Muscle layer of colon (tissue), 2 donors: ENCODE measurements around the gene SRXN1.

Experiments
- H3K27ac ChIP-seq: one replicate; pipeline ENCODE4 v1.7.0; 2013; ENCODE audit warnings: low read depth, mild to moderate bottlenecking, low read length, moderate library complexity
- H3K27me3 ChIP-seq, 2 donors: one replicate each; pipeline ENCODE4 v1.7.0; 2013; ENCODE audit warnings: low read length in 2 of 2, mild to moderate bottlenecking in 2 of 2; ENCODE audit not compliant: insufficient read depth in 2 of 2, control insufficient read depth in 1 of 2
- H3K36me3 ChIP-seq: one replicate; pipeline ENCODE4 v1.7.0; 2013; ENCODE audit warnings: mild to moderate bottlenecking, low read length; ENCODE audit not compliant: insufficient read depth
- H3K4me1 ChIP-seq: one replicate; pipeline ENCODE4 v1.7.0; 2013; ENCODE audit warnings: mild to moderate bottlenecking, low read length; ENCODE audit not compliant: insufficient read depth
- H3K4me3 ChIP-seq, 2 donors: one replicate each; pipeline ENCODE4 v1.7.0; 2013; ENCODE audit warnings: low read length in 2 of 2, low read depth in 1 of 2, mild to moderate bottlenecking in 1 of 2, moderate library complexity in 1 of 2
- H3K9ac ChIP-seq: one replicate; pipeline ENCODE4 v1.7.0; 2013; ENCODE audit warnings: low read length
- H3K9me3 ChIP-seq: one replicate; pipeline ENCODE4 v1.7.0; 2013; ENCODE audit warnings: mild to moderate bottlenecking, low read length
- donor health status: abdominal sarcoma.
- donor health status: Adenocarcinoma of cecum.

SRXN1 gene

DNA sequence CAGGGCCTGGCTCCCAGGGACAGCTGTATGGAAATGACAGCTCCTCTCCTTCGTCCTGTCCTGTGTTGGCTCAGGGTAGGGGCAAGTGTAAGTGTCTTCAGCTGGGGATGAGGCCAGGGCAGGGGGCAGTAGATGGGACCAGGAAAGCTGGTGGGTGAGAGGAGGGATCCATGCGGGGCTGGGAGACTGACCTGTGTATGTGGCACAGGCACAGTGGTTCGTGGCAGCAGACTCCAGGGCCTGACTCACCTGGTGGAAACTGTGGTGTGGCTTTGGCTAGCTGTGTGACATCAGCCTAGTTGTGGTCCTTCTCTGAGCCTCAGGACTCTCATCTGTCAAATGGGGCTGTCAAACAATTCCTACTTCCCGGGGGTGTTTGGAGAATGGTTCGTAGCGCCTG lies 36.3 kb upstream of the SRXN1 start:
- no peaks in the 10 kb centered on the region for H3K4me1 ChIP-seq
- peaks cover 0 to 12% of the 10 kb centered on the region in 2 donors for H3K27me3 ChIP-seq
- no peak overlapping the region for H3K9ac ChIP-seq
- no peaks in the 10 kb centered on the region for H3K36me3 ChIP-seq
- no peak overlapping the region for H3K27ac ChIP-seq
- H3K4me3 ChIP-seq = no peak overlapping the region
- no peaks in the 10 kb centered on the region for H3K9me3 ChIP-seq

GRCh38 chr20:688809-689212 lies 35.8 kb upstream of the SRXN1 start:
- Histone ChIP-seq H3K4me3 (no peak overlapping the region), H3K36me3 (no peaks in the 10 kb centered on the region), H3K9me3 (no peaks in the 10 kb centered on the region)

GRCh38 chr20:687468-688203 lies 34.6 kb upstream of the SRXN1 start:
- Histone ChIP-seq H3K4me1 (no peaks in the 10 kb centered on the region), H3K9me3 (no peaks in the 10 kb centered on the region), H3K9ac (no peak overlapping the region), H3K27ac (no peak overlapping the region), H3K4me3 (no peak overlapping the region), H3K36me3 (no peaks in the 10 kb centered on the region), H3K27me3 (peaks cover 0 to 13% of the 10 kb centered on the region in 2 donors)

More at GRCh38 chr20:688809-689212, 35.8 kb upstream of the SRXN1 start:
- Histone ChIP-seq H3K27me3 (peaks cover 0 to 12% of the 10 kb centered on the region in 2 donors), H3K4me1 (no peaks in the 10 kb centered on the region), H3K27ac (no peak overlapping the region), H3K9ac (no peak overlapping the region)

DNA sequence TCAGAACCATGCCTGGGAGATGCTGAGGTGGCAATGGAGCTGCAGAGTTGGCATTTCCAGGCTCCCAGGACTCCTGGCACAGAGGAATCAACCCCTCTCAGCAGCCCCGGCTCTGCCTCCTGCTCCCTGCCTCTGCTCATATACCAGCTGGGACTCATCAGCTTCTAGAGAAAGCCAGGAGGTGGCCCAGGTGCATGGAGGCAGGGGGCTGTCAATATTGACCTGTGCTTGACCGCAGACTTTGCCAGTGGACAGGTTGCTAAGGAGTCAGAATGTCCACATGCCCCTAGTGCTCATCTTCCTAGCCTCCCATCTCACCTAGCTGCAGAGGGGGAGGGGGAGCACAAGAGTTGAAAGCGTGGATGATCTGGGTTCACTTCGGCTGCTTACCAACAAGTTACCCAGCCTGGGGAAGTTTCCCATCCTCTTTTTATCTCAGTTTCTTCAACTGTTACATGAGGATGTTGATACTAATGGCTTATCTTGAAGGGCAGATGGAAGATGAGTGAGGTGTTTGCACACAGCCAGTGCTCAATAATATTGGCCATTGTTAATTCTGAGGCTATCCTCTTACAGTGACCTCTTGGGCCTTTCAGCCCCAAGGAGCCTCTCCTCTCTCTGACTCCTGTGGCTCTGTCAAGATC lies 31.8 kb upstream of the SRXN1 start:
- H3K9ac ChIP-seq = no peak overlapping the region
- peaks cover 0 to 25% of the 10 kb centered on the region in 2 donors for H3K27me3 ChIP-seq
- H3K9me3 ChIP-seq = no peaks in the 10 kb centered on the region
- no peak overlapping the region for H3K27ac ChIP-seq
- no peaks in the 10 kb centered on the region for H3K36me3 ChIP-seq
- H3K4me1 ChIP-seq = no peaks in the 10 kb centered on the region
- no peak overlapping the region for H3K4me3 ChIP-seq

DNA sequence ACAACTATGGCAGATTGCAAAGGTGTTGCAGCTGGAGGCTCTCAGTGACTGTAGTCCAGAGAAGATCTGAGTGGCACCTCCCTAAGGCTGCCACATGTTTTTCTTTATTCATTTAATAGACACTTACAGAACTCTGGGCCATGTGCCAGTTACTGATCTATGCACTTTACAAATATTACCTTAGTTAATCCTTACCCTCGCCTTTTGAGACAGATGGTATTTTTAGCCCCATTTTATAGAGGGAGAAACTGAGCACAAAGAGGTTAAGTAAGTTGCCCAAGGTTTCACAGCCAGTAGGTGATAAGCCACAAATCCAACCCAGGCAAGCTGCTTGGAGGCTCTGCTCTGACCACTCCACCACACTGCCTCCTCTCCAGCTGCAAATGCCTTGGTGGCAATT lies 29.1 kb upstream of the SRXN1 start:
- no peaks in the 10 kb centered on the region for H3K4me1 ChIP-seq
- no peak overlapping the region for H3K27ac ChIP-seq
- H3K4me3 ChIP-seq = no peak overlapping the region
- H3K36me3 ChIP-seq = no peaks in the 10 kb centered on the region
- peaks cover 0 to 32% of the 10 kb centered on the region in 2 donors for H3K27me3 ChIP-seq
- H3K9ac ChIP-seq = no peak overlapping the region
- no peaks in the 10 kb centered on the region for H3K9me3 ChIP-seq

- no peaks in the 10 kb centered on the region for H3K36me3 ChIP-seq
- no peaks in the 10 kb centered on the region for H3K9me3 ChIP-seq
- peaks cover 12% of the 10 kb centered on the region for H3K4me1 ChIP-seq
- H3K27me3 ChIP-seq = peaks cover 0 to 39% of the 10 kb centered on the region in 2 donors
- H3K27ac ChIP-seq = no peak overlapping the region
- no peak overlapping the region for H3K4me3 ChIP-seq
- H3K9ac ChIP-seq = no peak overlapping the region
These were observed 27.7 kb upstream of the SRXN1 start for GRCh38 chr20:680638-681187.

DNA sequence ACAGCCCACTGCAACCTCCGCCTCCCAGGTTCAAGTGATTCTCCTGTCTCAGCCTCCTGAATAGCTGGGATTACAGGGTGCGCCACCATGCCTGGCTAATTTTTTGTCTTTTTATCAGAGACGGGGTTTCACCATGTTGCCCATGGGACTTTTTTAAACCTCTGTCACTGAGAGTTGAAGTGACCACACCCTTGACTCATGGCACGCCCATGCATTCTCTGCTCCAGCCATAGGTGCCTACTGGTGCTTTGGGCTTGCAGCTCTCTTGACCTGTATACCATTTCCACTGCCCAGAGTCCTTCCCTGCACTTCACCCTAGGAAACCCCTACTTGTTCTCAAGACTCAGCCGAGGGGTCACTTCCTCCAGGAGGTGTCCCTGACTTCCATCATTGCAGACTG lies 25.0 kb upstream of the SRXN1 start:
- H3K9ac ChIP-seq = no peak overlapping the region
- no peaks in the 10 kb centered on the region for H3K36me3 ChIP-seq
- no peaks in the 10 kb centered on the region for H3K9me3 ChIP-seq
- H3K4me1 ChIP-seq = peaks cover 13% of the 10 kb centered on the region
- H3K27me3 ChIP-seq = peaks cover 21 to 62% of the 10 kb centered on the region in 2 donors
- H3K27ac ChIP-seq = no peak overlapping the region
- H3K4me3 ChIP-seq = no peak overlapping the region

DNA sequence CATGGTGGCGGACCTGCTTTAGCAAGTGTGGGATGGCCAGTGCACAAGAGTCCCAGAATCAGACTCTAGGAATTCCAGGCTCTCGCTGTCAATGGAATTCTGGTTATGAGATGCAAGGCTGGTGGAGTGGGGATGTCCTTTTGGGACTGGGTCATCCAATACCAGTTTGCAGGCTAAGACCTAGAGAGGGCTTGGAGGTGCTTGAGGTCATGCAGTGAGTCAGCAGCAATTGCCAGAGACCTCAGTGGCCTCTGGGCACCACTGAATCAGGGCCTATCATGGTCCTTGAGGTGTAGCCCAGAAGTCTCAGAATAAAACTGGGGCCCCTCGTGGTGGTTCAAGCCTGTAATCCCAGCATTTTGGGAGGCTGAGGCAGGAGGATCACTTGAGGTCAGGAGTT lies 24.0 kb upstream of the SRXN1 start:
- H3K9ac ChIP-seq = no peak overlapping the region
- no peaks in the 10 kb centered on the region for H3K9me3 ChIP-seq
- no peaks in the 10 kb centered on the region for H3K36me3 ChIP-seq
- peaks cover 13% of the 10 kb centered on the region for H3K4me1 ChIP-seq
- no peak overlapping the region for H3K27ac ChIP-seq
- H3K4me3 ChIP-seq = no peak overlapping the region
- peaks cover 25 to 64% of the 10 kb centered on the region in 2 donors for H3K27me3 ChIP-seq

- no peak overlapping the region for H3K4me3 ChIP-seq
- H3K9ac ChIP-seq = no peak overlapping the region
- no peaks in the 10 kb centered on the region for H3K9me3 ChIP-seq
- no peak overlapping the region for H3K27ac ChIP-seq
- H3K4me1 ChIP-seq = peaks cover 13% of the 10 kb centered on the region
- H3K27me3 ChIP-seq = peaks cover 30 to 67% of the 10 kb centered on the region in 2 donors
- H3K36me3 ChIP-seq = no peaks in the 10 kb centered on the region
These were observed 23.4 kb upstream of the SRXN1 start for GRCh38 chr20:676315-676937.

- peaks cover 30 to 66% of the 10 kb centered on the region in 2 donors for H3K27me3 ChIP-seq
- peaks cover 13% of the 10 kb centered on the region for H3K4me1 ChIP-seq
- H3K9me3 ChIP-seq = no peaks in the 10 kb centered on the region
- no peaks in the 10 kb centered on the region for H3K36me3 ChIP-seq
- H3K9ac ChIP-seq = no peak within 1 kb of the TSS
- no peak within 1 kb of the TSS for H3K4me3 ChIP-seq
- no peak within 1 kb of the TSS for H3K27ac ChIP-seq
These were observed 22.7 kb upstream of the SRXN1 start, which contains the start of gene SCRT2 for GRCh38 chr20:675453-676314. Gene SCRT2, minus strand, starts transcription at chr20:675802. Its CDS starts 201 bp downstream, at chr20:675601.
